ENCODE measurements around the gene RPS24.

Gene RPS24

DNA sequence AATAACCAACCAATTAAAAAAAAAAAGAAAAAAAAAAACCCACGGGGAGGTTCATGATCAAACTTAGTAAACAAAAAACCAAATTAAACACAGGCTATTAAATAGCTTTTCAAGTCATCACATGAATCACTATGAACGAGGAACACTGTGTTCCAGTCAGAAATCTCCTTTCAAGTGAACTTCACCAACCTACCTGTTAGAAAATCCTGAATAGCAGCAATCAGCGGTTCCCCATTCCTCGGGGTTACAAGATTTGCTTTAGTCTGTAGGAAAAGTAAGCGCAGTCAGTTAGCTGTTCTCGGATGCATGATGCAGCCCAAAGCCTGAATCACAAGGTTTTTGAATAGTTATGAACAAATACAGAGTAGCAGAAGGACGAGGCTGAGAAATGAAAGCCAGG lies 23.4 kb upstream of the RPS24 start:
- TF ChIP-seq, protein P1, sequence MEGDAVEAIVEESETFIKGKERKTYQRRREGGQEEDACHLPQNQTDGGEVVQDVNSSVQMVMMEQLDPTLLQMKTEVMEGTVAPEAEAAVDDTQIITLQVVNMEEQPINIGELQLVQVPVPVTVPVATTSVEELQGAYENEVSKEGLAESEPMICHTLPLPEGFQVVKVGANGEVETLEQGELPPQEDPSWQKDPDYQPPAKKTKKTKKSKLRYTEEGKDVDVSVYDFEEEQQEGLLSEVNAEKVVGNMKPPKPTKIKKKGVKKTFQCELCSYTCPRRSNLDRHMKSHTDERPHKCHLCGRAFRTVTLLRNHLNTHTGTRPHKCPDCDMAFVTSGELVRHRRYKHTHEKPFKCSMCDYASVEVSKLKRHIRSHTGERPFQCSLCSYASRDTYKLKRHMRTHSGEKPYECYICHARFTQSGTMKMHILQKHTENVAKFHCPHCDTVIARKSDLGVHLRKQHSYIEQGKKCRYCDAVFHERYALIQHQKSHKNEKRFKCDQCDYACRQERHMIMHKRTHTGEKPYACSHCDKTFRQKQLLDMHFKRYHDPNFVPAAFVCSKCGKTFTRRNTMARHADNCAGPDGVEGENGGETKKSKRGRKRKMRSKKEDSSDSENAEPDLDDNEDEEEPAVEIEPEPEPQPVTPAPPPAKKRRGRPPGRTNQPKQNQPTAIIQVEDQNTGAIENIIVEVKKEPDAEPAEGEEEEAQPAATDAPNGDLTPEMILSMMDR (IDR thresholded peaks at IDR 0.05; ENCODE audit: control extremely low read depth, extremely low read depth, low read depth, missing control alignments) = no peak
- CTCF ChIA-PET = interaction anchor here (1.8 kb wide), 1 partner anchor 17 kb away, joined by 3 read pairs; no protein-coding TSS in a partner anchor
- POLR2A ChIA-PET = no interaction called here
- DNase-seq (ENCODE audit: extremely low spot score) = no peak

DNA sequence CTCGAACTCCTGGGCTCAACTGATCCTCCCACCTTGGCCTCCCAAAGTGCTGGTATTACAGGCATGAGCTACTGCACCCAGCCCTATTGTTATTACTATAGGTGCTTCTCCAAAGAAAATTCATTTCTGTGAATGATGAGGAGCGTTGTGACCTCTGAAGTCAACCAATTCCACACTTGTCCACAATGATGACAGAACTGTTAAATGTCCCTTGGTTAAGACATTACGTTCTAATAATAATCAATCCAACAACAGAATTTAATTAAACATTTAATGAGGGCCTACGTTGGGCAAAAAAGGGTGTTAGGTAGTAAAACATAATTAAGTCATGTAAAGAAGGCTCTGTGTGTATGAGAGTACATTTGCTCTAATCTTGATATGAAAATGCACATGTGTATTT lies 22.6 kb upstream of the RPS24 start:
- TF ChIP-seq, protein P1 (IDR thresholded peaks at IDR 0.05; ENCODE audit: control extremely low read depth, extremely low read depth, low read depth, missing control alignments) = no peak
- no peak for DNase-seq (ENCODE audit: extremely low spot score)
- CTCF ChIA-PET = interaction anchor here (1.8 kb wide), 1 partner anchor 16 kb away, joined by 3 read pairs; no protein-coding TSS in a partner anchor
- POLR2A ChIA-PET = no interaction called here

DNA sequence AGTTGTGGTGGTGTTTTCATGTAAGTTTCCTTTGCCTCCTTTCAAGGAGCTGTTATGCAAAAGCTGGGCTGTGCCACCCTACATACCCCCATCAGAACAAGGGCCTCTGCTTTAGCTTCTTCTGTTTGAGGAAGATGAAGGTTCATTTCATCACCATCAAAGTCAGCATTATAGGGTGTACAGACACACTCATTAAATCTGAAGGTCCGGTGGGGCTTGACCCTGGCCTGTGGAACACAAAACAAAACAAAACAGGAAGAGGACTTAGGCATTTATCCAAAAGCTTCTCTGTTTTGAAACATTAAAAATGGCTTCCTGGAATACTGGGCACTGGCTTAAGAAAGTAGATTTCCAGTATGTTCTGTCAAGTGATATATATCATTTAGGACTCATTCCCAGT lies 20.1 kb upstream of the RPS24 start:
- TF ChIP-seq, protein P1 (IDR thresholded peaks at IDR 0.05; ENCODE audit: control extremely low read depth, extremely low read depth, low read depth, missing control alignments) = no peak
- CTCF ChIA-PET = interaction anchor here (1.8 to 2.1 kb wide), 2 partner anchors 16 to 167 kb away, joined by 4 to 8 read pairs; partner anchors contain the start of gene POLR3A
- DNase-seq (ENCODE audit: extremely low spot score) = no peak
- POLR2A ChIA-PET = no interaction called here

DNA sequence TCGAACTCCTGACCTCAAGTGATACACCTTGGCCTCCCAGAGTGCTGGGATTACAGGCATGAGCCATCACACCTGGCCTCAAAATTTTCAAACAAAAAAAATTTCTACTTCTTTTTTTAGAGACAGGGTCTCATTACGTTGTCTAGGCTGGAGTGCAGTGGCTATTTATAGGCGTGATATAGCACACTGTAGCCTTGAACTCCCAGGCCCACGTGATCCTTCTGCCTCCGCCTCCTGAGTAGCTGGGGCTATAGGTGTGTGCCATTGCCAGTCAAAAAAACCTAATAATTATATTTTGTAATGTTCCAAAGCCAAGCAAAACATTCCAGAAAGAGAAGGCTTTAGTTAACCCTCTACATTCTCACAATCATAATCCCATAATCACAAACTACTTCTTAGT lies 18.1 kb upstream of the RPS24 start:
- TF ChIP-seq, protein P1 (IDR thresholded peaks at IDR 0.05; ENCODE audit: control extremely low read depth, extremely low read depth, low read depth, missing control alignments) = no peak
- DNase-seq (ENCODE audit: extremely low spot score) = no peak
- ChIA-PET CTCF (interaction anchor here (1.6 to 1.9 kb wide), 2 partner anchors 12 to 32 kb away, joined by 3 to 5 read pairs; no protein-coding TSS in a partner anchor), POLR2A (no interaction called here)

DNA sequence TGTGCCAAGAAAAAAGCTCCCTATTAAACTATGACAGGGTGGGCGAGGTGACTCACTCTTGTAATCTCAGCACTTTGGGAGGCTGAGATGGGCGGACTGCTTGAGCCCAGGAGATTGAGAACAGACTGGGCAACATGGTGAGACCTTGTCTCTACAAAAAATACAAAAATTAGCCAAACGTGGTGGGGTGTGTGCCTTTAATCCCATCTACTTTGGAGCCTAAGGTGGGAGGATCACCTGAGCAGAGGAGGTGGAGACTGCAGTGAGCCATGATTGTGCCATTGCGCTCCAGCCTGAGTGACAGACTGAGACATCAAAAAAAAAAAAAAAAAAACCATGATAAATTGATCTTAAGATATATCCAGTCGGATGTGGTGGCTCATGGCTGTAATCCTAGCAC lies 15.8 kb upstream of the RPS24 start:
- CTCF ChIA-PET = interaction anchor here (2.9 kb wide), 1 partner anchor 11 kb away, joined by 8 read pairs; the partner anchor contains the start of gene POLR3A
- TF ChIP-seq, protein P1 (IDR thresholded peaks at IDR 0.05; ENCODE audit: control extremely low read depth, extremely low read depth, low read depth, missing control alignments) = no peak
- POLR2A ChIA-PET = no interaction called here
- no peak for DNase-seq (ENCODE audit: extremely low spot score)

DNA sequence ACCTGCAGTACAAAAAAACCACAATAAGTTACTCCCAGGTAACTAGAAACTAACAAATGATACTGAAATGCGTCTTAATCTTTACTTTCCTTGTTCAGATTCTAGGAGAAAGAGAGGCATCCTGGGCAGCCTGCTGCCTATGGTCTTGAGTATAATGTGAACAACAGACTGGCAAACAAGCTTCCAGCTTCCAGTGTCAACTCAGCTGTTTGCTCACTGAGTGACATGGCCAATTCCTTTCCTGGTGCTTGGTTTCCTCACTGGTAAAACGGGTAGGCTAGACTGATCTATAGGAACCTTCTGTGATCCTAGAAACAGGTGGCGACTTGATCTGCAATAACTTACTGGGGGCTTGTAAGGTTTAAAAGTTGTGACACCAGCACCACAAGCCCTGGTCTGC lies 14.4 kb upstream of the RPS24 start:
- no peak for DNase-seq (ENCODE audit: extremely low spot score)
- POLR2A ChIA-PET = no interaction called here
- CTCF ChIA-PET = interaction anchor here (1.2 to 2.9 kb wide), 3 partner anchors 10 to 64 kb away, joined by 3 to 8 read pairs (median 3); partner anchors contain the start of gene POLR3A
- TF ChIP-seq, protein P1 (IDR thresholded peaks at IDR 0.05; ENCODE audit: control extremely low read depth, extremely low read depth, low read depth, missing control alignments) = no peak

Data from GM10248 (cell line).